Endodermal cell (in vitro differentiated cells): ENCODE results near the gene TNFAIP8L3. TPM values are rescaled to one million over a fixed set of nuclear protein-coding genes. Genes with fewer than 3 reads are reported as not detected.
"Not testable (repeated sequence)": the region's sequence is repeated elsewhere in the genome, so short reads cannot be mapped to it uniquely, and the experiment has no call there.

Source experiments
- DNase-seq: peaks from one replicate; pipeline ENCODE4 v3.0.0-alpha.2; 2017
- H3K27ac ChIP-seq: 2 replicates; pipeline ENCODE4 v1.5.1; 2013; ENCODE audit warnings: mild to moderate bottlenecking, low read depth, low read length, moderate library complexity
- H3K27me3 ChIP-seq: 2 replicates; pipeline ENCODE4 v1.6.1; 2013; ENCODE audit warnings: mild to moderate bottlenecking, low read length, moderate library complexity; ENCODE audit not compliant: insufficient read depth, control insufficient read depth, poor library complexity, severe bottlenecking
- H3K36me3 ChIP-seq: 2 replicates; pipeline ENCODE4 v1.7.0; 2013; ENCODE audit warnings: mild to moderate bottlenecking, low read length, moderate library complexity; ENCODE audit not compliant: control insufficient read depth, insufficient read depth
- H3K4me1 ChIP-seq: one replicate; pipeline ENCODE4 v1.7.0; 2013; ENCODE audit warnings: low read length; ENCODE audit not compliant: control insufficient read depth, insufficient read depth
- H3K4me3 ChIP-seq: 2 replicates; pipeline ENCODE4 v1.5.1; 2013; ENCODE audit warnings: mild to moderate bottlenecking, low read length, moderate library complexity
- H3K9ac ChIP-seq: 2 replicates; pipeline ENCODE4 v1.6.1; 2013; ENCODE audit warnings: mild to moderate bottlenecking, low read length, moderate library complexity; ENCODE audit not compliant: poor library complexity, severe bottlenecking; ENCODE audit errors: extremely low read depth
- H3K9me3 ChIP-seq: 2 replicates; pipeline ENCODE4 v1.6.1; 2013; ENCODE audit warnings: mild to moderate bottlenecking, low read length, moderate library complexity; ENCODE audit not compliant: control insufficient read depth
- H3K27ac Mint-ChIP-seq: 2 replicates; pipeline ENCODE4 v1.8.0; 2020; ENCODE audit warnings: mixed read lengths
- H3K27me3 Mint-ChIP-seq: 2 replicates; pipeline ENCODE4 v1.8.0; 2021; ENCODE audit warnings: mild to moderate bottlenecking, mixed read lengths; ENCODE audit not compliant: insufficient read depth
- H3K36me3 Mint-ChIP-seq: 2 replicates; pipeline ENCODE4 v1.8.0; 2020; ENCODE audit warnings: low read depth, mixed read lengths
- H3K4me1 Mint-ChIP-seq: 2 replicates; pipeline ENCODE4 v1.8.0; 2020; ENCODE audit warnings: mixed read lengths
- H3K4me3 Mint-ChIP-seq: 2 replicates; pipeline ENCODE4 v1.8.0; 2020; ENCODE audit warnings: mild to moderate bottlenecking, moderate library complexity, mixed read lengths
- H3K9me3 Mint-ChIP-seq: 2 replicates; pipeline ENCODE4 v1.8.0; 2020; ENCODE audit warnings: mild to moderate bottlenecking, mixed read lengths
- WGBS, 2 experiments: methylation state at CpG; one replicate each; pipeline versions ENCODE4 v1.1.5 to v1.1.7; 2013; ENCODE audit warnings: missing lambda C conversion rate in 2 of 2, mixed read lengths in 1 of 2; ENCODE audit not compliant: insufficient coverage in 1 of 2, insufficient read length in 1 of 2; 5-methylcytosine and 5-hydroxymethylcytosine counted together
- total RNA-seq, 2 donors: library from RNA; stranded (reverse); fragmentation: NEBNext Ultra II Directional in 1 of 2; extraction: Animal tissue kit (Norgen Biotek cat#: 25700) in 1 of 2; gene quantifications; 2 replicates in 1 of 2; 3 replicates in 1 of 2; pipeline ENCODE4 v1.2.1, GENCODE V29; 2021
- TF ChIP-seq, protein P1 (sequence below): fragments of 200-600 bp; sonication (generic); conservative IDR thresholded peaks from 2 replicates; pipeline ENCODE4 v1.5.0; 2021; ENCODE audit warnings: antibody characterized with exemption, mild to moderate bottlenecking

Gene TNFAIP8L3
- total RNA-seq, 2 donors from 2014 or later: 0.31 TPM; not detected in 1

DNA sequence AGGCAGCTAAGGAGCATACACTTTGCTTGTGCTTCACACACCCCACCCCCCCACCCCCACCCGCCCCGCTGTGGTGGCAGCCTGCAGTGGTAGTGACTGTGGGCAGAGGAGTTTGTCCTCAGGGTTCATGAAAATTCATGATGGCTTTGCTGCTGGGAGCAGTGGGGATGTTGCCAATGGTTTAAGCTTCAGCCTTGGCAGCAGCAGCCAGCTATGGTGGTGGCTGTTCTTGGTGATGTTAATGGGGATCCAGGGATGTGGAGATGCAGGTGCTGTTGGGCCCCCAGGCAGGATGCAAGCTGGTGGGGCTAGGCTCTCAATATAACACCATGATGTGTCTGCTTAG, 55.8 kb downstream of the TNFAIP8L3 start:
- peaks cover 16% of the 10 kb centered on the region for H3K9me3 Mint-ChIP-seq
- peaks cover 7% of the 10 kb centered on the region for H3K36me3 Mint-ChIP-seq
- Histone ChIP-seq H3K9me3 (peaks cover 3% of the 10 kb centered on the region), H3K27ac (no peak overlapping the region), H3K9ac (no peak overlapping the region), H3K36me3 (no peaks in the 10 kb centered on the region), H3K4me1 (no peaks in the 10 kb centered on the region), H3K27me3 (no peaks in the 10 kb centered on the region), H3K4me3 (no peak overlapping the region)
- WGBS, 2 experiments: no CpG with 5 or more reads among the region's 2 CpGs
- DNase-seq: no peak
- no peak overlapping the region for H3K27ac Mint-ChIP-seq
- H3K4me3 Mint-ChIP-seq: no peak overlapping the region
- peaks cover 22% of the 10 kb centered on the region for H3K4me1 Mint-ChIP-seq
- TF ChIP-seq, protein P1, sequence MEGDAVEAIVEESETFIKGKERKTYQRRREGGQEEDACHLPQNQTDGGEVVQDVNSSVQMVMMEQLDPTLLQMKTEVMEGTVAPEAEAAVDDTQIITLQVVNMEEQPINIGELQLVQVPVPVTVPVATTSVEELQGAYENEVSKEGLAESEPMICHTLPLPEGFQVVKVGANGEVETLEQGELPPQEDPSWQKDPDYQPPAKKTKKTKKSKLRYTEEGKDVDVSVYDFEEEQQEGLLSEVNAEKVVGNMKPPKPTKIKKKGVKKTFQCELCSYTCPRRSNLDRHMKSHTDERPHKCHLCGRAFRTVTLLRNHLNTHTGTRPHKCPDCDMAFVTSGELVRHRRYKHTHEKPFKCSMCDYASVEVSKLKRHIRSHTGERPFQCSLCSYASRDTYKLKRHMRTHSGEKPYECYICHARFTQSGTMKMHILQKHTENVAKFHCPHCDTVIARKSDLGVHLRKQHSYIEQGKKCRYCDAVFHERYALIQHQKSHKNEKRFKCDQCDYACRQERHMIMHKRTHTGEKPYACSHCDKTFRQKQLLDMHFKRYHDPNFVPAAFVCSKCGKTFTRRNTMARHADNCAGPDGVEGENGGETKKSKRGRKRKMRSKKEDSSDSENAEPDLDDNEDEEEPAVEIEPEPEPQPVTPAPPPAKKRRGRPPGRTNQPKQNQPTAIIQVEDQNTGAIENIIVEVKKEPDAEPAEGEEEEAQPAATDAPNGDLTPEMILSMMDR: no peak
- no peaks in the 10 kb centered on the region for H3K27me3 Mint-ChIP-seq

DNA sequence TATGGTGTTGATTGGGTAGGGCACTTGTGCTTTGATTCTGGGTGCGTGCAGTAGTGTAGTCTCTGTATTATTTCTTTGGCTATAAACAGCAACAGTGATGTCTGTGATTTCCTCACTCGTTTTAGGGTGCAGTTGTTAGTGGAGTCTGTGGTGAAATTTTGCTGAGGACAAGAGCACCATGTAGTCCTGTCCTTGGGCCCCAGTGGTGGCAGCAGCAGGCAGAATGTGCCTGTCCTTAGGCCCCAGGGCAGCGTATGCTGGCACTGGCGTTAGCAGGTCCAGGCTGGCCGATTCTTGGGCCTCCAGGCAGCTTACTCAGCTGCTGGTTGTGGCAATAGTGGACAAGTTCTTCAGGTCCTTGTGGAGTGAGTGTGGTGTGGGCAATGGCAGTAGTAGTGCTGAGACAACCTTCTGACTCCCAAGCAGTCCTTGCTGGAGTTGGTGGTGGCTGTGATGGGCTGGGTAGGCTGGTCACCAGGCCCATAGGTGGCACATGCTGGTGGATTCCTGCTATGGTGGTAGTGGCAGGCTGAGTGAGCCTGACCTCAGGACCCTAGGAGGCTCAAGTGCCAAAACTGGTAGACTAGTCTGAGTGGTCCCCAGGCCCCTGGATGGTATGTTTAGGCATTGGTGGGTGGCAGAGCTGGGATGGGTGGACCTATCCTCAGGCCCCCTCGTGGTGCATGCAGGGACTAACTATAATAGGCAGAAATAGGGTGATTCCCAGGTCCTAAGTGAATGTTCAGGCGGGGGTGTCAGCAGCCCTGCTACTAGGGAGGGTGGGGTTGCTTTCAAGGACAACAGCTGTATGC, 56.3 kb downstream of the TNFAIP8L3 start:
- DNase-seq: no peak
- Histone ChIP-seq H3K4me1 (no peaks in the 10 kb centered on the region), H3K27me3 (no peaks in the 10 kb centered on the region), H3K4me3 (peak overlapping the region; percentile 68), H3K27ac (no peak overlapping the region), H3K36me3 (no peaks in the 10 kb centered on the region), H3K9ac (no peak overlapping the region), H3K9me3 (peaks cover 3% of the 10 kb centered on the region)
- H3K36me3 Mint-ChIP-seq: peaks cover 7% of the 10 kb centered on the region
- H3K27ac Mint-ChIP-seq: no peak overlapping the region
- H3K9me3 Mint-ChIP-seq: peaks cover 12% of the 10 kb centered on the region
- H3K27me3 Mint-ChIP-seq: no peaks in the 10 kb centered on the region
- H3K4me3 Mint-ChIP-seq: peak overlapping the region; percentile 55
- 84 to 92% methylated on average over 2 to 7 of the region's 7 CpGs for WGBS, 2 experiments
- TF ChIP-seq, protein P1: no peak
- H3K4me1 Mint-ChIP-seq: peaks cover 19% of the 10 kb centered on the region

GRCh38 chr15:51037474-51037873, 57.2 kb downstream of the TNFAIP8L3 start:
- peak overlapping the region; percentile 68 for H3K4me3 ChIP-seq
- not testable (repeated sequence) for H3K9me3 ChIP-seq, H3K27me3 Mint-ChIP-seq, H3K27ac ChIP-seq, H3K36me3 Mint-ChIP-seq, H3K4me1 ChIP-seq, H3K36me3 ChIP-seq, H3K9ac ChIP-seq, H3K27me3 ChIP-seq, DNase-seq
- H3K4me3 Mint-ChIP-seq: peak overlapping the region; percentile 55
- 78 to 92% methylated on average over 7 to 13 of the region's 13 CpGs for WGBS, 2 experiments
- peaks cover 19% of the 10 kb centered on the region for H3K4me1 Mint-ChIP-seq
- peak overlapping the region; percentile 27 for H3K27ac Mint-ChIP-seq
- H3K9me3 Mint-ChIP-seq: peaks cover 12% of the 10 kb centered on the region
